Stomach (tissue), 4 donors: Measurements from ENCODE around the gene SLCO4C1.

Experiments
- EP300 ChIP-seq: sonication (generic); formaldehyde crosslinking; IDR thresholded peaks from one replicate; pipeline ENCODE4 v1.6.1; 2017; ENCODE audit warnings: antibody characterized with exemption
- POLR2A ChIP-seq, 4 donors: fragments of 450-650 bp; IDR thresholded peaks; one replicate each; pipeline ENCODE4 v1.6.1; 2016; ENCODE audit warnings: antibody characterized with exemption in 4 of 4, control low read depth in 2 of 4, mild to moderate bottlenecking in 1 of 4, moderate library complexity in 1 of 4
- TF ChIP-seq, protein P1 (sequence below), 7 experiments: fragments of 450-650 bp in 4 of 7; fragments of 200-600 bp in 3 of 7; sonication (generic) in 3 of 7; IDR thresholded peaks; one replicate each; pipeline ENCODE4 v1.5.1; 2016 to 2019; ENCODE audit warnings: antibody characterized with exemption in 7 of 7, control low read depth in 2 of 7, mild to moderate bottlenecking in 1 of 7

DNA sequence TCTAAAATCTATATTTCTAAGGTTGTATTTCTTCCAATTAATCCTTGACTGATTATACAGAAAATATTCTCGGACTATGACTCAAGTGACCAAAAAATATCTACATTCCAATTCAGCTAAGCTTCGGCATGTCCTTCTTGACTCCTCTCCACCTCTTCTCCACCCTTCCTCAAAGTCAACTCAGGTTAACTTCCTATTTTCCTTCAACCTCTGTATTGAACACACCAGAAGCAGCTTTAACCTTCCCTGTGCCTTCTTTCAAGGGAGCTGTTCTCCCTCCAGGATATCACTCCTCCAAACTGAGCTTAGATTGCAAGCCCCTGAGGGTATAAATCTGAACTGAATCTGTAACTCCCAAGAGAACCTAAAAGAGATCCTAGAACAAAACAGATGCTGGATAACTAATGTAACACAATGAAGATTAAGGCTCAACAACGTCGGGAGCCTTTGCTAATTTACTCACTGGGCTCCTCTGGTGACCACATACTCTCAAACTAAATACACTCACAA, 1.1 kb downstream of the SLCO4C1 start:
- TF ChIP-seq POLR2A (IDR thresholded peaks at IDR 0.05) (no peak), EP300 (no peak)
- TF ChIP-seq, protein P1, sequence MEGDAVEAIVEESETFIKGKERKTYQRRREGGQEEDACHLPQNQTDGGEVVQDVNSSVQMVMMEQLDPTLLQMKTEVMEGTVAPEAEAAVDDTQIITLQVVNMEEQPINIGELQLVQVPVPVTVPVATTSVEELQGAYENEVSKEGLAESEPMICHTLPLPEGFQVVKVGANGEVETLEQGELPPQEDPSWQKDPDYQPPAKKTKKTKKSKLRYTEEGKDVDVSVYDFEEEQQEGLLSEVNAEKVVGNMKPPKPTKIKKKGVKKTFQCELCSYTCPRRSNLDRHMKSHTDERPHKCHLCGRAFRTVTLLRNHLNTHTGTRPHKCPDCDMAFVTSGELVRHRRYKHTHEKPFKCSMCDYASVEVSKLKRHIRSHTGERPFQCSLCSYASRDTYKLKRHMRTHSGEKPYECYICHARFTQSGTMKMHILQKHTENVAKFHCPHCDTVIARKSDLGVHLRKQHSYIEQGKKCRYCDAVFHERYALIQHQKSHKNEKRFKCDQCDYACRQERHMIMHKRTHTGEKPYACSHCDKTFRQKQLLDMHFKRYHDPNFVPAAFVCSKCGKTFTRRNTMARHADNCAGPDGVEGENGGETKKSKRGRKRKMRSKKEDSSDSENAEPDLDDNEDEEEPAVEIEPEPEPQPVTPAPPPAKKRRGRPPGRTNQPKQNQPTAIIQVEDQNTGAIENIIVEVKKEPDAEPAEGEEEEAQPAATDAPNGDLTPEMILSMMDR (IDR thresholded peaks at IDR 0.05): no peak
